Endothelial cell of umbilical vein (primary cell): ENCODE measurements around the gene PAX5.

Source experiments
- EZH2 ChIP-seq: IDR thresholded peaks from 2 replicates; pipeline ENCODE4 v1.6.1; 2012; ENCODE audit warnings: borderline replicate concordance, low read depth, mild to moderate bottlenecking, moderate library complexity, low read length, inconsistent platforms; ENCODE audit not compliant: severe bottlenecking
- FOS ChIP-seq: IDR thresholded peaks from 2 replicates; pipeline ENCODE4 v1.6.1; 2011; ENCODE audit warnings: mild to moderate bottlenecking, low read length, moderate library complexity, borderline replicate concordance; ENCODE audit not compliant: insufficient read depth
- JUN ChIP-seq: IDR thresholded peaks from 2 replicates; pipeline ENCODE4 v1.6.1; 2011; ENCODE audit warnings: borderline replicate concordance, low read depth; ENCODE audit not compliant: insufficient read length, insufficient read depth
- MAX ChIP-seq: IDR thresholded peaks from 2 replicates; pipeline ENCODE4 v1.6.1; 2011; ENCODE audit not compliant: insufficient read depth, insufficient read length
- MYC ChIP-seq: IDR thresholded peaks from one replicate; pipeline ENCODE4 v1.6.1; 2011; ENCODE audit warnings: mild to moderate bottlenecking, low read depth, low read length
- POLR2A ChIP-seq: IDR thresholded peaks from 2 replicates; pipeline ENCODE4 v1.6.1; 2012; ENCODE audit warnings: low read depth, mild to moderate bottlenecking, control low read depth, low read length
- POLR2AphosphoS5 ChIP-seq: IDR thresholded peaks from 2 replicates; pipeline ENCODE4 v1.6.1; 2012; ENCODE audit warnings: low read depth, mild to moderate bottlenecking, control low read depth, low read length, moderate library complexity; ENCODE audit not compliant: insufficient read depth
- TF ChIP-seq, protein P1 (sequence below), 2 donors: IDR thresholded peaks; 1 replicate in 1 of 2; 2 replicates in 1 of 2; pipeline ENCODE4 v1.5.1; 2011; ENCODE audit warnings: low read length in 2 of 2, mild to moderate bottlenecking in 2 of 2, moderate library complexity in 2 of 2, control low read depth in 1 of 2, inconsistent platforms in 1 of 2, low read depth in 1 of 2; ENCODE audit not compliant: insufficient read depth in 1 of 2; ENCODE audit errors: extremely low read depth in 1 of 2

DNA sequence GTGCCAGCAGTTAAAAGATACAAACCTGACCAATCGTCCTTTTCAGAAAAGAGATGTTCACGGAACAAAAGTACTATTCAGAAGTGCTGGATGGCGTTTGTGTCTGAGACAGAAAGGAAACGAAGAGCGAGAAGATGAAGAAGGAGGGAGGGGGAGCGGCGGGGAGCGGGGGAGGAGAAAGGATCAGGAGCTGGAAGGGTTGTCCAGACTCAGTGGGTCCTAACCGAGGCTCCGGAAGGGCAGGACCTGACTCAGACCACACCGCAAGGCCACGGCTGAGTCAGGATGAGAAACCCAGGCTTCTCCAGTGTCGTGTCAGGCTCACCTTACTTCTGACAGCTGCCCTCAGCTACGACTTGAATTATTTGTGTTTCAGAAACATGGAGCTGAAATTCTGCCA lies 46.2 kb downstream of the PAX5 start:
- TF ChIP-seq, protein P1, sequence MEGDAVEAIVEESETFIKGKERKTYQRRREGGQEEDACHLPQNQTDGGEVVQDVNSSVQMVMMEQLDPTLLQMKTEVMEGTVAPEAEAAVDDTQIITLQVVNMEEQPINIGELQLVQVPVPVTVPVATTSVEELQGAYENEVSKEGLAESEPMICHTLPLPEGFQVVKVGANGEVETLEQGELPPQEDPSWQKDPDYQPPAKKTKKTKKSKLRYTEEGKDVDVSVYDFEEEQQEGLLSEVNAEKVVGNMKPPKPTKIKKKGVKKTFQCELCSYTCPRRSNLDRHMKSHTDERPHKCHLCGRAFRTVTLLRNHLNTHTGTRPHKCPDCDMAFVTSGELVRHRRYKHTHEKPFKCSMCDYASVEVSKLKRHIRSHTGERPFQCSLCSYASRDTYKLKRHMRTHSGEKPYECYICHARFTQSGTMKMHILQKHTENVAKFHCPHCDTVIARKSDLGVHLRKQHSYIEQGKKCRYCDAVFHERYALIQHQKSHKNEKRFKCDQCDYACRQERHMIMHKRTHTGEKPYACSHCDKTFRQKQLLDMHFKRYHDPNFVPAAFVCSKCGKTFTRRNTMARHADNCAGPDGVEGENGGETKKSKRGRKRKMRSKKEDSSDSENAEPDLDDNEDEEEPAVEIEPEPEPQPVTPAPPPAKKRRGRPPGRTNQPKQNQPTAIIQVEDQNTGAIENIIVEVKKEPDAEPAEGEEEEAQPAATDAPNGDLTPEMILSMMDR (IDR thresholded peaks at IDR 0.05; ENCODE audit: extremely low read depth in 1 of 2, insufficient read depth in 1 of 2, low read depth in 1 of 2, low read length in 2 of 2), result no peak
- no peak for TF ChIP-seq POLR2A
- no peak for TF ChIP-seq POLR2AphosphoS5
- TF ChIP-seq EZH2, result no peak
- TF ChIP-seq FOS, result no peak
- TF ChIP-seq MYC, result no peak
- no peak for TF ChIP-seq JUN
- no peak for TF ChIP-seq MAX
